ENCODE data around the gene HSPA12B. TPM values are rescaled to one million over a fixed set of nuclear protein-coding genes. Genes with fewer than 3 reads are reported as not detected.

HSPA12B gene
- total and polyA plus RNA-seq, 2 of the 4 experiments (the other 2 are of a cell fraction), result not detected

- TF ChIP-seq USF2 (IDR thresholded peaks at IDR 0.05; ENCODE audit: low read depth, low read length), result no peak
- TF ChIP-seq POLR2A (IDR thresholded peaks at IDR 0.05; ENCODE audit: low read depth, low read length), result 0 out of 2 replicates have a peak, but pooled peaks have one; percentile 14
Measured at GRCh38 chr20:3781153-3781910, 48.8 kb downstream of the HSPA12B start, which contains the start of gene SPEF1 (continued).

GRCh38 chr20:3782597-3782996 is 50.1 kb downstream of the HSPA12B start:
- H3K27ac ChIP-seq (ENCODE audit: insufficient read depth, low read length), result no peak overlapping the region
- BruUV-seq (replicated peaks), result no TSS peak
- no peak overlapping the region for H2BK120ac ChIP-seq (ENCODE audit: low read depth, low read length)
- DNase-seq (no peak), ATAC-seq (ENCODE audit: low read depth) (no peak)
- H4K20me1 ChIP-seq (ENCODE audit: insufficient read depth, low read length), result peaks cover 50% of the 10 kb centered on the region
- no peak overlapping the region for H3K18ac ChIP-seq (ENCODE audit: low read depth, low read length)
- H2BK15ac ChIP-seq (ENCODE audit: low read depth, low read length), result no peak overlapping the region
- in situ Hi-C loops (cut with MboI; ENCODE audit: low sequenced_read_pairs) (loop anchor here (10.0 kb wide), 1 partner anchor 302 kb away; no protein-coding TSS in a partner anchor), intact Hi-C loops (cut with micrococcal nuclease) (no loop called here), dilution Hi-C loops (cut with HindIII; ENCODE audit: low sequenced_read_pairs, unreplicated experiment) (no loop called here)
- H3K4me3 ChIP-seq (ENCODE audit: insufficient read depth, low read depth, low read length), result no peak overlapping the region
- H3K4ac ChIP-seq (ENCODE audit: low read depth, low read length), result no peak overlapping the region
- H4K8ac ChIP-seq (ENCODE audit: low read depth in 2 of 2, low read length in 2 of 2), result no peak overlapping the region
- 85% methylated on average over 3 of the region's 6 CpGs; no CpG with 5 or more reads in 1 of the 2 experiments for WGBS, 2 experiments (ENCODE audit: extremely low coverage in 2 of 2, insufficient read length in 1 of 2)
- H3K9me1 ChIP-seq (ENCODE audit: insufficient read depth, low read length), result peaks cover 12% of the 10 kb centered on the region
- peaks cover 9% of the 10 kb centered on the region; the same call in 1 of the 2 replicates for H3K27me3 ChIP-seq (ENCODE audit: control insufficient read depth, insufficient read depth, low read length)
- H2BK20ac ChIP-seq (ENCODE audit: low read depth, low read length), result no peak overlapping the region
- H3K4me1 ChIP-seq (ENCODE audit: control insufficient read depth, insufficient read depth, low read length), result peaks cover 16% of the 10 kb centered on the region
- H3K4me2 ChIP-seq (ENCODE audit: low read depth, low read length), result no peak overlapping the region
- no peak overlapping the region for H3K56ac ChIP-seq (ENCODE audit: extremely low read depth, insufficient read depth, low read length)
- no peak overlapping the region for H2BK5ac ChIP-seq (ENCODE audit: low read depth, low read length, poor library complexity, severe bottlenecking)
- no peak overlapping the region for H2AK5ac ChIP-seq (ENCODE audit: low read depth, low read length)
- ChIA-PET CTCF (no interaction called here), POLR2A (ENCODE audit: unreplicated experiment) (no interaction called here)
- TF ChIP-seq CEBPB (IDR thresholded peaks at IDR 0.05; ENCODE audit: low read depth, low read length), result no peak
- no peaks in the 10 kb centered on the region for H3K9me3 ChIP-seq (ENCODE audit: control insufficient read depth, insufficient read depth, low read length)
- H3K36me3 ChIP-seq (ENCODE audit: control insufficient read depth, insufficient read depth, low read length), result peaks cover 11% of the 10 kb centered on the region
- H2AFZ ChIP-seq (replicated peaks; ENCODE audit: low read length, poor library complexity), result no peak overlapping the region
- H3K14ac ChIP-seq (replicated peaks; ENCODE audit: low read depth, low read length), result no peak overlapping the region
- H3K23ac ChIP-seq (ENCODE audit: low read depth, low read length), result no peak overlapping the region
- H4K5ac ChIP-seq (ENCODE audit: low read depth, low read length), result no peak overlapping the region
- no peak overlapping the region for H4K91ac ChIP-seq (ENCODE audit: insufficient read depth, low read depth, low read length)
- H2AK9ac ChIP-seq (replicated peaks; ENCODE audit: low read depth, low read length, poor library complexity), result no peak overlapping the region
- no peak overlapping the region for H3K9ac ChIP-seq (ENCODE audit: low read depth, low read length)
- peaks cover 7 to 40% of the 10 kb centered on the region in 2 experiments; a peak in 3 of 4 replicates for H3K79me1 ChIP-seq (ENCODE audit: low read depth in 1 of 2, low read length in 2 of 2)

Data from IMR-90 (cell line).